Activated T-cell treated with anti-CD3 and anti-CD28 coated beads for 4 hours (primary cell): ENCODE results near the gene CDON.

Experiments
- DNase-seq: peaks from one replicate; pipeline ENCODE4 v3.0.0-alpha.2; 2020

Gene CDON

GRCh38 chr11:126082251-126083109, 19.8 kb upstream of the CDON start:
- DNase-seq = no peak

GRCh38 chr11:126081915-126082250, 19.2 kb upstream of the CDON start:
- no peak for DNase-seq

- no peak for DNase-seq
Observed at GRCh38 chr11:126080161-126080941, 17.7 kb upstream of the CDON start.

DNA sequence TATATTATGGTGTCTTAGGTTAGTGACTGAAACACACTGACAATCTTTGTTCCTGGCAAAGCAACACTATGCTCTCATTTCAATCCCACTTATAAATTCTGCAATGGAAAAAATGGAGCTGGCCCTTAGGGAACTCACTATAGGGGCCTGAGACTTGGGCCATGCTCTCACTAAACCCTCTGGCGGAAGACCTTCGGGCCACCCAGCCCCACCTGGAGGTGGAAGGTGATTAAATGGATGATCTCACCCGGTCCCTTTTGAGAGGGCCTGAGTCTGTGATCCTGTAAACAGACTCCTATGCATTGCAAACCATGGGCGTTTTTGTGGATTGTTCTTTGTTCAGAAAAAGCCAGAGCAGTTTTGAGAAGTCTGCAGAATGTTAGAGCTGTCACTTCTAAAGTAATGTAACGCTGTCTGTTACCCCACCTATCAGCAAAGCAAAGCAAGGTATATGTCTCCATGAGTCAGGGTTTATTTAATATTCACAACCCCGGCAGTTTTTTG, 17.0 kb upstream of the CDON start:
- no peak for DNase-seq

GRCh38 chr11:126076641-126077040, 14.0 kb upstream of the CDON start:
- DNase-seq = no peak

DNA sequence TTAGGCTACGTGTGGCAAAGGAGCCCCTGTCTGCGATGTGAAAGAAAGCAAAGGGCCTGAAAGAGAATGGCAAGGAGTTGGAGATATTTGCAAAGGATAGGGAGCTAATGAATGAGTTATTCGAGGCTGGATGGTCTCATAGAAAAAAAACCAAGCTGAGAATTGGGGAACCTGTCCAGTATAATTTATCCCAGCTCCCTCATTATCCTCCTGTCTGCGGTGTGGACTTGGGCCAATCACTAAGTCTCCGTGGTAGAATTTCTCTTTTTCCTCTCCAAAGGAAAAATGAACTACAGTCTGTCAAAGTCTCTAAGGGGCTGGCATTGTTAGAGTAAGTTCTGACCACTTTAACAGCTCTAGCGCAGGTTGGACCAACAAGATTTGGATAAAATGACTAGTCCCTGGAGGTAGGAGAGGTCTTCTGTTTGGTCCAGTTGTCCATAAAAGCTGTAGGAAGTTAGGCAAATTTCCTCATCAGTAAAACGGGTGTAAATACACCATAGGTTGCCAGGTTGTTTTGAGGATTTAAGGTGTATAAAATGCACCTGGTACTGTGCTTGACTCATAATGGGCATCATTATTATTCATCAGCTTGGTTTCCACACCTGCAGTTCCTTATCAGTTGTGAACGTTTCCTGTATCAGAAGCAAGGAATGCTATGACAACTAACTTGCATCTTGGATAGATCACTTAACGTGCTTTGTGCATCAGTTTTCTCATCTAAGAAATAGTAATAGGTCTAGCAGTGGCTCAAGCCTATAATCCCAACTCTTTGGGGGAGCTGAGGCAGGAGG, 10.3 kb upstream of the CDON start:
- no peak for DNase-seq

- no peak for DNase-seq
Observed at GRCh38 chr11:126072141-126072741, 9.6 kb upstream of the CDON start.

DNA sequence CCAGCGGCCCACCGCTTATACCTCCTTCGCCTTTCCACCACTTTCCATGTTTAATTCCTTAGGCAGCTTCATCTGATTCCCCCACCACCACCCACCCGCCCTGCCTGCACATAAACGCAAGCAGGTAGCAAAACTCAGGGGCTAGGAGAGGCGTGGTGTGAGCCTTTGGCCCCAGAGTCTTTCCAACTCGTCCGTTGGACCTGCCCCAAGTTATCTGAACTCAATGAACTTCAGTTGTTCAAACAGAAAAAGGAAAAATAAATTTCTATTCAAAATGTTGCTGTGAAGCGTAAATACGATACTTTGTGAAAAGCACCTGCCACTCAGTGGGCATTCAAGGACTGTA, 814 bp upstream of the CDON start:
- DNase-seq = no peak

DNA sequence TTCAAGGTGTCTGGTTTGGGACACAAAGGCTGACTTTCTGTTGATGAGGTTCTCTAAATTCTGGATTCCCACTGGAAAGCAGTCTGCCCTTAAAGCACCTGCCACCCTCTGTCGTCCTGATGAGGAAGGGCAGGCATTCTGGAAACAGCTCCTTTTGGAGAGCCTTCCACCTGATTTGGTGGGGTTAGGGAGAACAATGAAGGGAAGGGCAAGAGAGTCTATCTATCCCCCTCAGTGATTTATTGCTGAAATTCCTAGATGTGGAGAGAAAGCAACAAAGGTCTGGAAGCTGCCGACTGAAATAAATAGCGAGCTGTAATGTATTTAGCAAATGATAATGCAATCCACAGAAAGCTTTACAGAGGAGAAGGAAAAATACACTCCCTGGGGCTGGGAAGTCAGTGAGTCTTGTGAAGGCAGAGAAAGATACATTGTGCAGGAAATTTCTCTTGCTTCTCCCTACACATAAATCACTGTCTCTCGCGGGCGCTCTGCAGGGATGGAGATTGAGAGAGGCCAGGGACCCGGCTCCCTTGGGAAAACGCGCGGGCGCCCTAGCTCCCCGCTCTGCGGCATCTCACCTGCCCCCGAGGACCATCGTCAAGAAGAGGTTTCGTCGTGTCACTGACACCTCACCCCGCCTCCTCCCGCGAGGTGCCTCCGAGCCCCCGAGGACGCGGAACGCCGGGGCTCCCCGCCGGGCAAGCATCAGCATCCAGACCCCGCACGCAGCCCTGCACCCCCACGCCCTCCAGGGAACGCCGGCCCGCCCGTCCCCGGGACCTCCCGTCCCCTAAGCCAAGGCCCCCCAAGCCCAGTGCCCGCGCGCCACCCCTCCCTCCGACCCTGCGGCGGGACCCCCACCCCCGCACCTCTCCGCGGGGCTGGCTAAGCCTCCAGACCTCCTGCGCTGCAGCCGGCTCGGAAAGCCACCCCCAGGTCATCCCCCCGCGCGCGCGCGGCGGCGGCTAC, 673 bp downstream of the CDON start:
- DNase-seq = peak; percentile 18

DNA sequence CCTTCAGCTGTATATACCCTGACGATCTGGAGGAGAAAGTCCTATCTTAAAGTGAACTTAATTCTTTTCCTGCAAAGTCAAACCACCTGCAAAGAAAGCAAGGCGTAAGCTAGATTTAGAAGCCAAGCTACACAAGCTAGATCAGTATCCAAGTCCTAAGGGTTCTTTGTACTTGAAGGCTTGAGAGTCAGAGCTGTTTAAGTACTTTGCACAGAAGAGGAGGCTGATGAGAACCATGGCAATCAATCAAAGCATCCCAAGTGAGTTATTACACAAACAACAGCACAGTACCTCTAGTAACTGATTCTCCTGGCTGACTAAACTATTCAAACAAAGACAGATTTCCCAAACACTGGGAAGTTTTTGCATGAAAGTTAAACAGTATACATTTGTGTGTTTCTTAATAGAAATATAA, 1.9 kb downstream of the CDON start:
- no peak for DNase-seq

DNA sequence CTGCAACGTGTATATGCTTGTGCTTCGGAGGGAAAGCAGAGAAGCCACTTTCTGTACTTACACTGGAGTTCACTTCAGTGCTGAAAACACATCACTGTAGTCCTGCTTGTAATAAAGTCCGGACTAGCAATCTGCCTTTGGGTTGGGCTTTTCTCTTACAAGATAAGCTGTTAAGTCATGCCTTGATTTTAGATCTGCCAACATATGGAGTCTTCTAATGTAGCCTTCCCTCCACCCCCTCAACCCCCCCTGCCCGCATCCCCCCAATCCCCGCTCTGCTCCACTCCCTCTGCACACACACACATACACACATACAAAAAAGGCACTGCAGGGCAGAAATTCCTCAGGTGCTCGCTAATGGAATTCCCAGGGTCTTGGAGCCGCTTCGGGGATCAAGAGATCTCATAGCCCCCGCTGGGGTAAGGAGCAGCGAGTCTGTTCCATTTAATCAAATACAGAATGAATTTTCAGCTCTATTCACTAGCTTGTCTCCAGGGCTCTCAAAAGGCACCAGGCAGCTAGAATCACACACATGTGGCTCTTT, 3.4 kb downstream of the CDON start:
- DNase-seq = no peak

DNA sequence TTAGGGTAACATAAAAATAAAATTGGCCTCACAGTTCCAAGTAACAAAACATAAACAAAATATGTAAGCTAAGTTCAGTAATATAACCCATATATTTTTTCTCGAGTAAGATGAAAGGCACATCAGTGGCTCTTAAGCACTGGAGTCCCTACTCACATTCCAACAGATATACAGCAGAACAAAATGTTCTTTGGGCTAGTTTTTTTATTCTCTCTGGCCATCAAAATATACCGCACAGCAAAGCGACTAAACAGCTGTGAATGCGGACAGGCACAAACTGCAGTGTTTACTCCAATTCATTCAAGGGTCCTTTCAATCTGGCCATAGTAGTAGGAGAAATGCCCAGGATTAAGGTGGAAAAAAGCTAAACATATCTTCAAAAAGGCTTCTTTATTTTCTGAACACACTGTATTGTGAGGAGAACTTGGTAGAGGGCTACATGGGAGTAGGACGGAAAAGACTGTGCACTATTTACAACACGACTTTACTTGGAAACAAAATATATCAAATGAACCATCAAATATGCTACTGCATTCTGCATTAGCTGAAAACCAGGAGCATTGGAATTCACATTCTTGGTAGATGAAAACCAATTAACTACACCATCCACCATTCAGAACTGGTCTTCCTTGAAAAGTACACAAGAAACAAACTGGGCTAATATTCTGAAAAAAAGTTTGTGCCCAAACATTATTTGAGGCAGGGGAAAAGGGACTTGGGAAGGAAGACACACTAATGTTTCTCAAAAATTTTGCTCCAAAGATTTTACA, 4.4 kb downstream of the CDON start:
- no peak for DNase-seq

DNA sequence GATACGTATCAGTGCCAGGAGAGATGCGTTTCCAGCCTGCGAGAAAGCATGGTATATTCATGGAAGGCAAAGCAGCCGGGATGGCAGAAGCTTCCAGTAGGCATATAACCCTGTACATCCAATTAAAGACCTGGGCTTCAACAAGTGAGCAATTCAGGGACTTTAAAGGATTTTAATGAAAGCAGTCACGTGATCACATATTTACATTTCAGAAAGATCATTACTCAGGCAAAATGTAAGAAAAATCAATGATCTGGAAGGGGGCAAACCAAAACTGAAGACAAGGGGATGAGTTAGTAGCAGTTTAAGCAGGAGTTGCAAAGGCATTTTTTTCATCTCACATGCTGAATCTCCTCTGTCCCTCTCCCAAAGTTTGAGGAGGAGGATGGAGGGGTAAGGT, 7.8 kb downstream of the CDON start:
- DNase-seq = no peak

GRCh38 chr11:126054408-126054807, 8.3 kb downstream of the CDON start:
- DNase-seq = no peak

GRCh38 chr11:126053415-126054286, 9.0 kb downstream of the CDON start:
- no peak for DNase-seq

DNA sequence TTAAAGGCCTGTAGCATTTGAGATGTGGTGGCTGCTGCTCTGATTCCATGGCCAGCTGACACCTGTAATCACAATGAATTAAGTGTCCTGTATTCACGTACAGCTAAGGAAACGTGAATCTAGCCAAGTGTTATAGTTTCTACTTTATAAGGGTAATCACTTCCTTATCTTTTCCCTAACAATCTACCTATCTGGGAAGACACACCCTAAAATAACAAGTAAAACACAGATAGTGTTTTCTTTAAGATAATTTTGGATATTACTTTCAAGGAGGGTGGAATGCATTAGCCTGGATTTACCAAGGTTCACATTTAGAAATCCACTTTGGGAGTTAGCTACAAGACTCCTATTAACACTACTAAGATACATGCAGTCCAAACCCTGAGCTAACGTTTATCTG, 11.5 kb downstream of the CDON start:
- DNase-seq = no peak

DNA sequence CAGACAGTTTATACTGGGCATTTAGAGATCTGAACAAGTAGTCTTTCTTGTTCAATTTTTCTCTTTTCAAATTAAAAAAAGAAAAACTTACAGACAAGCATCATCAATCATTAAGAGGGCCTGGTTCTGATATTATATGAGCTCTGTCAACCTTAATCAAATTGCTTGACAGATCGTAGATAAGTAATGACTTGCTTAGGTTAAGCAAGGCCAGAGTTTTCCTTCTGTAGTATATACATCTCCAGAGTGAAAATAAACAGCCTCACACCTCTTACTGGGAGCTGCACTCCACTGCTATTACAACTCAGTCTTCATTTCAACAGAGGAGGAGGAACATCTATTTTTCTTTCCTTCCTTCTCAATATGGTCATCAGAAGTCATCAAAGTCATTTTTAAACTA, 13.5 kb downstream of the CDON start:
- no peak for DNase-seq

GRCh38 chr11:126048197-126048596, 14.5 kb downstream of the CDON start:
- DNase-seq = no peak

DNA sequence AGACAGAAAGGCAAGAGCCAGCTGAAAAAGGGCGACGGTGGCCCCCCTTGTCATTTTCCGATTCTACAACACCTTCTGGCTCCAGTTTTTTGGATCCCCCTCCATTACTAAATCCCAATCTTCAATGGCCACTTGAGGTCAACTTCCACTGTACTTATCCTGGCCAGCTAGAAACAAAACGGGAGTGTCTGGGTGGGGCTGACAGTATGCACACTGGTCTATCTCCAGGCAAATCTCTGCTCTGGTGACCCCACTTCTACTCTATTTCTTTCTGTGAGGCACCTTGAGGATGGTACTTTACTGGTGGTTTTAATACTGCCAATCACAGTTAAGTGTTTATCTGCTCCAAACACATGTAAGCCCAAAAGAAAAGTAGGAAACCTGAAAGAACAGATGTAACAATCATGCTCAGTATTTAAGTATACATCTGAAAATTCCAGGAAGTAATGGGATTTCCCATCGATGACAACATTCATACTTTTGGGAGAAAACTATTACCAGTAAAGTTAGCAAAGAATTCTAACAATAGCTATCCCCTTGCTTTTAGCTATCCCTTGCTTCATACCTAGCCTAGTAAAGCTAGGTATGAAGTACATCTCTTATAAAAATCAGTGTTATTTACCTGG, 16.0 kb downstream of the CDON start:
- DNase-seq = no peak
